Fibroblast of lung (primary cell): ENCODE results near the gene CWC27. TPM values are rescaled to one million over a fixed set of nuclear protein-coding genes. Genes with fewer than 3 reads are reported as not detected.

Source experiments
- DNase-seq, 2 donors: peaks; one replicate each; pipeline versions ENCODE4 v3.0.0 to v3.0.0-alpha.2; 2010; ENCODE audit warnings: low read depth in 2 of 2
- H2AFZ ChIP-seq: 2 replicates; pipeline ENCODE4 v1.5.1; 2012; ENCODE audit warnings: low read length, control low read depth, inconsistent platforms
- H3K27ac ChIP-seq: 2 replicates; pipeline ENCODE4 v1.5.1; 2011; ENCODE audit warnings: low read length, control low read depth; ENCODE audit not compliant: insufficient read depth
- H3K27me3 ChIP-seq: 2 replicates; pipeline ENCODE4 v1.5.1; 2011; ENCODE audit warnings: mild to moderate bottlenecking, low read length; ENCODE audit not compliant: control insufficient read depth, insufficient read depth
- H3K36me3 ChIP-seq: 2 replicates; pipeline ENCODE4 v1.5.1; 2011; ENCODE audit warnings: low read length; ENCODE audit not compliant: control insufficient read depth, insufficient read depth
- H3K4me1 ChIP-seq: 2 replicates; pipeline ENCODE4 v1.5.1; 2011; ENCODE audit warnings: low read length; ENCODE audit not compliant: control insufficient read depth, insufficient read depth; ENCODE audit errors: extremely low read depth
- H3K4me2 ChIP-seq: 2 replicates; pipeline ENCODE4 v1.5.1; 2011; ENCODE audit warnings: low read length, control low read depth; ENCODE audit not compliant: insufficient read depth; ENCODE audit errors: extremely low read depth
- H3K4me3 ChIP-seq, 4 experiments: fragments of 200-600 bp in 1 of 4; sonication (generic) in 1 of 4; replicated peaks in 1 of 4; 2 replicates each; pipeline ENCODE4 v1.5.1; 2011 to 2016; ENCODE audit warnings: low read length in 4 of 4, low read depth in 3 of 4, mild to moderate bottlenecking in 3 of 4, control low read depth in 2 of 4, inconsistent platforms in 1 of 4, mixed read lengths in 1 of 4; ENCODE audit not compliant: insufficient read depth in 1 of 4; ENCODE audit errors: control extremely low read depth in 1 of 4
- H3K79me2 ChIP-seq: 2 replicates; pipeline ENCODE4 v1.5.1; 2012; ENCODE audit warnings: mild to moderate bottlenecking, low read length, inconsistent platforms; ENCODE audit not compliant: control insufficient read depth, insufficient read depth
- H3K9ac ChIP-seq: 2 replicates; pipeline ENCODE4 v1.5.1; 2011; ENCODE audit warnings: mild to moderate bottlenecking, low read length, control low read depth; ENCODE audit not compliant: insufficient read depth
- H3K9me3 ChIP-seq: 2 replicates; pipeline ENCODE4 v1.5.1; 2012; ENCODE audit warnings: low read depth, low read length; ENCODE audit not compliant: control insufficient read depth, insufficient read depth
- H4K20me1 ChIP-seq: 2 replicates; pipeline ENCODE4 v1.5.1; 2011; ENCODE audit warnings: low read length; ENCODE audit not compliant: control insufficient read depth, insufficient read depth; ENCODE audit errors: extremely low read depth
- EZH2 ChIP-seq: IDR thresholded peaks from 2 replicates; pipeline ENCODE4 v1.5.1; 2012; ENCODE audit warnings: low read length, control low read depth, mild to moderate bottlenecking; ENCODE audit errors: missing control alignments
- polyA plus RNA-seq, 2 donors: library from polyadenylated mRNA; depleted of rRNA in 1 of 2; stranded (reverse) in 1 of 2; unstranded in 1 of 2; fragments of >200 nt; gene quantifications; 2 replicates each; pipeline ENCODE4 v1.2.1, GENCODE V29; 2011 to 2012; ENCODE audit warnings: missing spikeins in 1 of 2
- total RNA-seq: library from RNA; depleted of rRNA; stranded (reverse); fragments of >200 nt; gene quantifications from 2 replicates; pipeline ENCODE4 v1.2.1, GENCODE V29; 2014
- TF ChIP-seq, protein P1 (sequence below), 2 donors: IDR thresholded peaks in 1 of 2; conservative IDR thresholded peaks in 1 of 2; 1 replicate in 1 of 2; 2 replicates in 1 of 2; pipeline ENCODE4 v1.5.1; 2011 to 2012; ENCODE audit warnings: low read length in 2 of 2, control low read depth in 1 of 2, inconsistent platforms in 1 of 2, low read depth in 1 of 2, mild to moderate bottlenecking in 1 of 2

CWC27 gene
- total and polyA plus RNA-seq, 2 donors (not counting 1 experiment from before 2014, with no cell fraction given) = 17.3 to 37.5 TPM

DNA sequence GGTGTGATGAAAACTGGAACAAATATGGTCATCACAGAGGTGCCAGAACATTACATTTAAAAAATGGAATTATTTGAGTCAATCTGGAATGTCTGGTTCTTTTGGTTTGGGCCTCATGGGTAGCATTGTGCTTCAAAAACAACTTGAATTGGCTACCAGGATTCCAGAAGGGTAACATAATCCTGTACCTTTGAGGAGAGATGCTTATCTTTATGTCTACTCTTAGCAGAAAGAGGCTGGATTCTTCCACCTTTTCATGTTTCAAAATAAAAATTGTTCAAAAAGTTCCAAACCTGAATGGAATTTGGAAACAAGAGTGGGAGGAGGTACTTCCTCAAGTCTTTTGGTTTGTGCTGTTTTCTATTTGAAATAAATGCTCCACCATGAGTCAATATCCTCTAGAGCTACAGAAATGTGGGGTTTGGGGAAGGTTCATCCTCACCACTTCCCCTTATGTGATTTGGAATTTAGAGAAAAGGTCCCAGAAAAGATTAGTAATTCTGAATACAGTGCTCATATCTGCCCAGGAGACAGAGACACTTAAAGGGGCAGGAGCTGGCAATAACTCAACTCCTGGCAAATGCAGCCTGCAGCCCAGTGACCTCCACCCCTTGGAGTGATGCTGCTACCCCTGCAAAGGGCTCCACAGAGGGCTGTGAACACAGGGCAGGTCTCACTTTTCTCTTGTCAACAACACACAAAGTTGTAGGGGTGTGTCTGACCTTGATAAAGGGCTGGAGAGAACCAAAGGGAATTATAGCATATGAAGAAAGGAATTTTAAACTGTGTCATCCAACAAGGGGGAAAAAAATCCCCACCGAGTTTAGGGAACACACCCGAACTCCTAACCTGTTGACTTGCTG lies 272.8 kb downstream of the CWC27 start:
- Histone ChIP-seq H3K27ac (no peak overlapping the region), H4K20me1 (no peaks in the 10 kb centered on the region), H2AFZ (no peak overlapping the region), H3K36me3 (no peaks in the 10 kb centered on the region), H3K9me3 (no peaks in the 10 kb centered on the region), H3K4me1 (peaks cover 5% of the 10 kb centered on the region), H3K9ac (no peak overlapping the region), H3K4me3 (no peak overlapping the region), H3K4me2 (no peak overlapping the region), H3K79me2 (no peaks in the 10 kb centered on the region), H3K27me3 (no peaks in the 10 kb centered on the region)
- peak in 1 of 2 donors; percentile 78 for DNase-seq
- TF ChIP-seq, protein P1, sequence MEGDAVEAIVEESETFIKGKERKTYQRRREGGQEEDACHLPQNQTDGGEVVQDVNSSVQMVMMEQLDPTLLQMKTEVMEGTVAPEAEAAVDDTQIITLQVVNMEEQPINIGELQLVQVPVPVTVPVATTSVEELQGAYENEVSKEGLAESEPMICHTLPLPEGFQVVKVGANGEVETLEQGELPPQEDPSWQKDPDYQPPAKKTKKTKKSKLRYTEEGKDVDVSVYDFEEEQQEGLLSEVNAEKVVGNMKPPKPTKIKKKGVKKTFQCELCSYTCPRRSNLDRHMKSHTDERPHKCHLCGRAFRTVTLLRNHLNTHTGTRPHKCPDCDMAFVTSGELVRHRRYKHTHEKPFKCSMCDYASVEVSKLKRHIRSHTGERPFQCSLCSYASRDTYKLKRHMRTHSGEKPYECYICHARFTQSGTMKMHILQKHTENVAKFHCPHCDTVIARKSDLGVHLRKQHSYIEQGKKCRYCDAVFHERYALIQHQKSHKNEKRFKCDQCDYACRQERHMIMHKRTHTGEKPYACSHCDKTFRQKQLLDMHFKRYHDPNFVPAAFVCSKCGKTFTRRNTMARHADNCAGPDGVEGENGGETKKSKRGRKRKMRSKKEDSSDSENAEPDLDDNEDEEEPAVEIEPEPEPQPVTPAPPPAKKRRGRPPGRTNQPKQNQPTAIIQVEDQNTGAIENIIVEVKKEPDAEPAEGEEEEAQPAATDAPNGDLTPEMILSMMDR (conservative IDR thresholded peaks at IDR 0.05 in 1 of 2, IDR thresholded peaks at IDR 0.05 in 1 of 2; ENCODE audit: low read depth in 1 of 2, low read length in 2 of 2) = no peak
- TF ChIP-seq EZH2 = no peak

DNA sequence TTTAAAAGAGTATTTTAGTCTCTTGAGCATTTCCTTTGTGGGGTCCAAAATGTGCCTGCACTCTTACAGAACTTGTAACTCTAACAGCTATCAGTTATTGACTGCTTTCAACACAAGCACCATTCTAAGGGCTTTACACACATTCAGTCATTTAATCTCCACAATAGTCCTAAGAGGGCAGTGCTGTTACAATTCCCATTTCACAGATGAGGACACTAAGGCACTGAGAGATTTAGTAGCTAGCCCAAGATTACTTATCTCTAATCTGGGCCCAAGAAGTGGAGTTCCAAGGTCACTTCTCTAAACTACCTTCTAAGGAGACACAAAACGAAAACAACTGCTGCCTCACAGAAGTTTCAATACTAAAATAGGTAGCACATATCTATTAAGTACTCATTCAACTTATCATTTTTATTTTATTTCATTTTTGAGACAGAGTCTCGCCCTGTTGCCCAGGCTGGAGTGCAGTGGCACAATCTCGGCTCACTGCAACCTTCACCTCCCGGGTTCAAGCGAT lies 275.2 kb downstream of the CWC27 start:
- H3K36me3 ChIP-seq = no peaks in the 10 kb centered on the region
- no peak overlapping the region for H3K9ac ChIP-seq
- H3K4me1 ChIP-seq = peaks cover 5% of the 10 kb centered on the region
- TF ChIP-seq EZH2 = no peak
- TF ChIP-seq, protein P1 (conservative IDR thresholded peaks at IDR 0.05 in 1 of 2, IDR thresholded peaks at IDR 0.05 in 1 of 2; ENCODE audit: low read depth in 1 of 2, low read length in 2 of 2) = no peak
- no peaks in the 10 kb centered on the region for H3K27me3 ChIP-seq
- H2AFZ ChIP-seq = no peak overlapping the region
- H3K4me2 ChIP-seq = no peak overlapping the region
- H3K79me2 ChIP-seq = no peaks in the 10 kb centered on the region
- H3K9me3 ChIP-seq = no peaks in the 10 kb centered on the region
- H3K4me3 ChIP-seq = no peak overlapping the region
- H4K20me1 ChIP-seq = no peaks in the 10 kb centered on the region
- DNase-seq = no peak
- H3K27ac ChIP-seq = no peak overlapping the region

DNA sequence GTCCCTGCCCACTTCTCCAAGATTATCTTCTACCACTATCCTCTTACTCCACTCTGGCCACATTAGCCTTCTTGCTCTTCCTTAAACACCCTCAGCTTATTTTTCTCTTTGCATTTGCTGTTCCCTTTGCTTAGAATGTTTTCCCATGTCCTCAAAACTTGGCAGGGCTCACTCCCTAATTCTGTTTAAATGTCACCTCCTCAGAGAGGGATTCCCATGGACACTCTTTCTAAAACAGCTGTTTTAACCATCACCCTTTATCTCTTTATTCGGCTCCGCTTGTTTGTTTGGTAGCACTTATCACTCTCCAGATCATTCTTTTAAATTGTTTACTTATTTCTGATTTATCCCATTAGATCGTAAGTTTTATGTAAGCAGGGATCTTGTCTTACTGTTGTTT lies 278.5 kb downstream of the CWC27 start:
- no peaks in the 10 kb centered on the region for H3K36me3 ChIP-seq

More for the DNA sequence above, 278.5 kb downstream of the CWC27 start:
- Histone ChIP-seq H3K27me3 (no peaks in the 10 kb centered on the region), H3K4me1 (no peaks in the 10 kb centered on the region), H3K9me3 (no peaks in the 10 kb centered on the region), H2AFZ (no peak overlapping the region), H4K20me1 (no peaks in the 10 kb centered on the region), H3K4me3 (no peak overlapping the region), H3K79me2 (no peaks in the 10 kb centered on the region), H3K4me2 (no peak overlapping the region), H3K9ac (no peak overlapping the region), H3K27ac (no peak overlapping the region)
- no peak for DNase-seq
- TF ChIP-seq, protein P1 (conservative IDR thresholded peaks at IDR 0.05 in 1 of 2, IDR thresholded peaks at IDR 0.05 in 1 of 2; ENCODE audit: low read depth in 1 of 2, low read length in 2 of 2) = no peak
- no peak for TF ChIP-seq EZH2
